ENCODE results near the gene CASKIN2. TPM values are rescaled to one million over a fixed set of nuclear protein-coding genes. Genes with fewer than 3 reads are reported as not detected.
A peak's percentile ranks its signal among the peaks of the same experiment; 100 is the strongest.

Gene CASKIN2
- total and polyA plus RNA-seq, 7 donors: 8.2 to 33.5 (median 26.3) TPM

- Histone ChIP-seq H3K4me1 (peaks cover 10% of the 10 kb centered on the region), H3K27me3 (ENCODE audit: insufficient read depth in 3 of 3, low read length in 2 of 3) (peaks cover 0 to 12% (median 0%) of the 10 kb centered on the region in 3 donors), H3K36me3 (ENCODE audit: insufficient read depth in 1 of 2, low read depth in 1 of 2) (peaks cover 2 to 13% of the 10 kb centered on the region in 2 donors), H3K4me3 (peak overlapping the region; percentile 72), H3K27ac (no peak overlapping the region), H3K9me3 (no peaks in the 10 kb centered on the region)
- intact Hi-C loops (cut with DNase I): no loop called here
- ATAC-seq: no peak
- no peak for DNase-seq
- 61 to 75% (median 61%) methylated on average over 11 to 13 of the region's 13 CpGs for WGBS, 3 donors
- TF ChIP-seq CTCF (IDR thresholded peaks at IDR 0.05): no peak
These were observed 11.4 kb upstream of the CASKIN2 start for GRCh38 chr17:75526555-75527270.

GRCh38 chr17:75525806-75526554 lies 10.6 kb upstream of the CASKIN2 start:
- Histone ChIP-seq H3K36me3 (ENCODE audit: insufficient read depth in 1 of 2, low read depth in 1 of 2) (peaks cover 2 to 20% of the 10 kb centered on the region in 2 donors), H3K9me3 (no peaks in the 10 kb centered on the region), H3K4me3 (peak overlapping the region; percentile 72), H3K27me3 (ENCODE audit: insufficient read depth in 3 of 3, low read length in 2 of 3) (peaks cover 0 to 12% (median 0%) of the 10 kb centered on the region in 3 donors), H3K27ac (no peak overlapping the region), H3K4me1 (peaks cover 10% of the 10 kb centered on the region)
- 3 to 4% (median 3%) methylated on average over 42 to 60 of the region's 60 CpGs for WGBS, 3 donors
- DNase-seq (no peak), ATAC-seq (peak in 3 of 4 donors; percentile 6 to 9 (median 9))
- no peak for TF ChIP-seq CTCF (IDR thresholded peaks at IDR 0.05)
- intact Hi-C loops (cut with DNase I): no loop called here

GRCh38 chr17:75524970-75525805 lies 9.9 kb upstream of the CASKIN2 start, which contains the start of gene LLGL2:
LLGL2 (plus strand) TSS chr17:75525697; CDS start chr17:75543427, 17,730 bp downstream.
- ATAC-seq: peak; percentile 72 to 86 (median 78)
- Histone ChIP-seq H3K9me3 (no peaks in the 10 kb centered on the region), H3K27ac (no peak within 1 kb of the TSS), H3K4me1 (peaks cover 10% of the 10 kb centered on the region), H3K36me3 (ENCODE audit: insufficient read depth in 1 of 2, low read depth in 1 of 2) (peaks cover 2 to 28% of the 10 kb centered on the region in 2 donors), H3K4me3 (peak within 1 kb of the TSS; percentile 72), H3K27me3 (ENCODE audit: insufficient read depth in 3 of 3, low read length in 2 of 3) (peaks cover 0 to 12% (median 0%) of the 10 kb centered on the region in 3 donors)
- DNase-seq: peak; percentile 70 to 77
- peak; percentile 27 for TF ChIP-seq CTCF (IDR thresholded peaks at IDR 0.05)
- intact Hi-C loops (cut with DNase I): no loop called here
- WGBS, 3 donors: 1 to 2% (median 1%) methylated on average over 52 to 108 of the region's 108 CpGs

GRCh38 chr17:75524269-75524969 lies 9.1 kb upstream of the CASKIN2 start:
- no peak for DNase-seq
- H3K9me3 ChIP-seq: no peaks in the 10 kb centered on the region

More at GRCh38 chr17:75524269-75524969, 9.1 kb upstream of the CASKIN2 start:
- Histone ChIP-seq H3K4me3 (peak overlapping the region; percentile 72), H3K36me3 (ENCODE audit: insufficient read depth in 1 of 2, low read depth in 1 of 2) (peaks cover 2 to 36% of the 10 kb centered on the region in 2 donors), H3K27me3 (ENCODE audit: insufficient read depth in 3 of 3, low read length in 2 of 3) (peaks cover 0 to 12% (median 0%) of the 10 kb centered on the region in 3 donors), H3K27ac (no peak overlapping the region), H3K4me1 (peaks cover 10% of the 10 kb centered on the region)
- WGBS, 3 donors: 30 to 45% (median 34%) methylated on average over 19 to 24 of the region's 24 CpGs
- no peak for TF ChIP-seq CTCF (IDR thresholded peaks at IDR 0.05)
- ATAC-seq: no peak
- intact Hi-C loops (cut with DNase I): no loop called here
